RWPE2 (cell line): ENCODE measurements around the gene DNAJC11.

Experiments
- ATAC-seq: fragments of 200-7000 bp; cut with Tn5 transposase; 3 replicates; pipeline ENCODE4 v1.9.1; 2021; ENCODE audit warnings: low read depth
- DNase-seq: peaks from one replicate; pipeline ENCODE4 v3.0.0-alpha.2; 2020; ENCODE audit warnings: low spot score
- H3K27ac ChIP-seq: fragments of 450-650 bp; 2 replicates; pipeline ENCODE4 v1.5.1; 2017; ENCODE audit warnings: mild to moderate bottlenecking; ENCODE audit not compliant: poor library complexity, severe bottlenecking
- H3K27me3 ChIP-seq: fragments of 250-450 bp; sonication (Bioruptor Pico); 2 replicates; pipeline ENCODE4 v1.5.1; 2021; ENCODE audit warnings: mild to moderate bottlenecking, moderate library complexity; ENCODE audit not compliant: insufficient read depth, poor library complexity, severe bottlenecking
- H3K36me3 ChIP-seq: fragments of 250-450 bp; sonication (Bioruptor Pico); 2 replicates; pipeline ENCODE4 v1.5.1; 2020; ENCODE audit warnings: low read depth, mild to moderate bottlenecking, moderate library complexity
- H3K4me1 ChIP-seq: fragments of 250-450 bp; sonication (Bioruptor Pico); 2 replicates; pipeline ENCODE4 v1.5.1; 2021; ENCODE audit warnings: mild to moderate bottlenecking, moderate library complexity; ENCODE audit not compliant: insufficient read depth, poor library complexity, severe bottlenecking
- H3K4me3 ChIP-seq: fragments of 250-450 bp; sonication (Bioruptor Pico); 2 replicates; pipeline ENCODE4 v1.5.1; 2021; ENCODE audit warnings: mild to moderate bottlenecking, moderate library complexity; ENCODE audit not compliant: severe bottlenecking
- H3K9me3 ChIP-seq: fragments of 250-450 bp; sonication (Bioruptor Pico); 2 replicates; pipeline ENCODE4 v1.5.1; 2021; ENCODE audit warnings: mild to moderate bottlenecking, moderate library complexity; ENCODE audit not compliant: severe bottlenecking
- CTCF ChIP-seq: fragments of 450-650 bp; IDR thresholded peaks from one replicate; pipeline ENCODE4 v1.5.1; 2017; ENCODE audit warnings: mild to moderate bottlenecking, moderate library complexity; ENCODE audit not compliant: poor library complexity, severe bottlenecking

Gene DNAJC11

GRCh38 chr1:6688757-6689156, 12.9 kb downstream of the DNAJC11 start:
- DNase-seq (no peak), ATAC-seq (no peak)
- Histone ChIP-seq H3K27me3 (no peaks in the 10 kb centered on the region), H3K27ac (no peak overlapping the region), H3K9me3 (no peaks in the 10 kb centered on the region), H3K36me3 (peaks cover 29% of the 10 kb centered on the region), H3K4me3 (no peak overlapping the region), H3K4me1 (no peaks in the 10 kb centered on the region)
- TF ChIP-seq CTCF: no peak

GRCh38 chr1:6688001-6688400, 13.6 kb downstream of the DNAJC11 start:
- no peaks in the 10 kb centered on the region for H3K27me3 ChIP-seq

GRCh38 chr1:6686294-6686693, 15.3 kb downstream of the DNAJC11 start:
- ATAC-seq (no peak), DNase-seq (no peak)
- Histone ChIP-seq H3K4me1 (no peaks in the 10 kb centered on the region), H3K36me3 (peaks cover 23% of the 10 kb centered on the region), H3K27ac (no peak overlapping the region), H3K4me3 (no peak overlapping the region), H3K27me3 (no peaks in the 10 kb centered on the region), H3K9me3 (no peaks in the 10 kb centered on the region)
- no peak for TF ChIP-seq CTCF

More at GRCh38 chr1:6688001-6688400, 13.6 kb downstream of the DNAJC11 start:
- no peak for ATAC-seq
- Histone ChIP-seq H3K9me3 (no peaks in the 10 kb centered on the region), H3K4me3 (no peak overlapping the region), H3K36me3 (peaks cover 29% of the 10 kb centered on the region), H3K4me1 (no peaks in the 10 kb centered on the region), H3K27ac (no peak overlapping the region)
- no peak for DNase-seq
- no peak for TF ChIP-seq CTCF

- Histone ChIP-seq H3K36me3 (peaks cover 25% of the 10 kb centered on the region), H3K27ac (no peak overlapping the region), H3K4me3 (no peak overlapping the region), H3K27me3 (no peaks in the 10 kb centered on the region), H3K4me1 (no peaks in the 10 kb centered on the region), H3K9me3 (no peaks in the 10 kb centered on the region)
- ATAC-seq (no peak), DNase-seq (no peak)
- TF ChIP-seq CTCF: no peak
Measured at GRCh38 chr1:6685381-6685780, 16.2 kb downstream of the DNAJC11 start.

GRCh38 chr1:6683434-6683833, 18.2 kb downstream of the DNAJC11 start:
- H3K9me3 ChIP-seq: no peaks in the 10 kb centered on the region
- no peak overlapping the region for H3K4me3 ChIP-seq
- H3K27me3 ChIP-seq: no peaks in the 10 kb centered on the region
- H3K36me3 ChIP-seq: peaks cover 41% of the 10 kb centered on the region
- no peak for DNase-seq
- no peak for ATAC-seq
- H3K4me1 ChIP-seq: no peaks in the 10 kb centered on the region
- no peak for TF ChIP-seq CTCF
- no peak overlapping the region for H3K27ac ChIP-seq
